ENCODE results near the gene IFNAR1.
"Not testable (repeated sequence)": the region's sequence is repeated elsewhere in the genome, so short reads cannot be mapped to it uniquely, and the experiment has no call there.

The IFNAR1 gene

DNA sequence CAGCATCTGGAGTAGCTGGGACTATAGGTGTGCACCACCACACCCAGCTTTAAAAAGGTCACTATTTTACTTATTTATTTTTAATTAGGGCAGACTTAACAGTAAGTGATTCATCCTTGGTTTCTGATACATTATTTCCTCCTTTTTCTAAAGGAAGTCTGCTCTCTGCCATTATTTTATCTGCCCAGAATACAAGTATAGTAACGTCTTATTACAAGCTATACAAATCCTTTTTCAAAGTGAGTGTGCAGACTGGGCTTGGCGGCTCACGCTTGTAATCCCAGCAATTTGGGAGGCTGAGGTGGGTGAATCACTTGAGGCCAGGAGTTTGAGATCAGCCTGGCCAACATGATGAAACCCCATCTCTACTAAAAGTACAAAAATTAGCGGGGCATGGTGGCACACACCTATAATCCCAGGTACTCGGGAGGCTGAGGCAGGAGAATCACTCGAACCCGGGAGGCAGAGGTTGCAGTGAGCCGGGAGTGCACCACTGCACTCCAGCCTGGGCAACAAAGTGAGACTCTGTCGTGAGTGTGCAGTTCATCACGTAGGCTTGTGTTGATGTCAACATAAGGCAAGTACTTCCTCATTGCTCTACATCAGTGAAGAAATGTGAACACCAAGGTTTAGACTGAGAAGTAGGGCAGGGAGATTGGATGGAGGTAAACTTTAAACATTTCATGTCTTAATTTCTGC, 39.3 kb downstream of the IFNAR1 start:
- DNase-seq (ENCODE audit: low read depth, low spot score); H3K27me3 ChIP-seq (ENCODE audit: control insufficient read depth, insufficient read depth, low read length); H3K36me3 ChIP-seq (ENCODE audit: control insufficient read depth, insufficient read depth, low read length); H3K27ac ChIP-seq (ENCODE audit: low read length); H3K9me3 ChIP-seq (ENCODE audit: control insufficient read depth, insufficient read depth, low read length); H3K4me3 ChIP-seq (ENCODE audit: low read length); H3K4me1 ChIP-seq (ENCODE audit: control insufficient read depth, insufficient read depth, low read length): not testable (repeated sequence)
- no CpG with 5 or more reads among the region's 10 CpGs for WGBS (ENCODE audit: insufficient coverage, insufficient read length)

DNA sequence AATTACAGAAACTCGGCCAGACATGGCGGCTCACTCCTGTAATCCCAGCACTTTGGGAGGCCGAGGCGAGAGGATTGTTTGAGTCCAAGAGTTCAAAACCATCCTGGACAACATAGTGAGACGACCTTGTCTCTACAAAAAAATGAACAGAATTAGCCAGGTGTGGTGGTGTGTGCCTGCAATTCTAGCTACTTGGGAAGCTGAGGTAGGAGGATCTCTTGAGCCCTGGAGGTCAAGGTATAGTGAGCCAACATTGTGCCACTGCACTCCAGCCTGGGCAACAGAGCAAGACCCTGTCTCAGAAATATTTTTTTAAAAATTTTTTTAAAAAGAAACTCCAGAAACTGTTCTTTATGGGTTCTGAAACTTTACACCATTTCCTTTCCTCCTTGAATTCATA, 40.1 kb downstream of the IFNAR1 start:
- no peak overlapping the region for H3K27ac ChIP-seq (ENCODE audit: low read length)
- H3K4me1 ChIP-seq (ENCODE audit: control insufficient read depth, insufficient read depth, low read length) = peaks cover 2% of the 10 kb centered on the region; the same call in 1 of the 2 replicates
- 0 out of 2 replicates have a peak, but pooled peaks cover 3% of the 10 kb centered on the region for H3K36me3 ChIP-seq (ENCODE audit: control insufficient read depth, insufficient read depth, low read length)
- H3K27me3 ChIP-seq (ENCODE audit: control insufficient read depth, insufficient read depth, low read length) = no peaks in the 10 kb centered on the region
- H3K9me3 ChIP-seq (ENCODE audit: control insufficient read depth, insufficient read depth, low read length) = peaks cover 3% of the 10 kb centered on the region
- no peak for DNase-seq (ENCODE audit: low read depth, low spot score)
- no peak overlapping the region for H3K4me3 ChIP-seq (ENCODE audit: low read length)
- no CpG with 5 or more reads among the region's 5 CpGs for WGBS (ENCODE audit: insufficient coverage, insufficient read length)

DNA sequence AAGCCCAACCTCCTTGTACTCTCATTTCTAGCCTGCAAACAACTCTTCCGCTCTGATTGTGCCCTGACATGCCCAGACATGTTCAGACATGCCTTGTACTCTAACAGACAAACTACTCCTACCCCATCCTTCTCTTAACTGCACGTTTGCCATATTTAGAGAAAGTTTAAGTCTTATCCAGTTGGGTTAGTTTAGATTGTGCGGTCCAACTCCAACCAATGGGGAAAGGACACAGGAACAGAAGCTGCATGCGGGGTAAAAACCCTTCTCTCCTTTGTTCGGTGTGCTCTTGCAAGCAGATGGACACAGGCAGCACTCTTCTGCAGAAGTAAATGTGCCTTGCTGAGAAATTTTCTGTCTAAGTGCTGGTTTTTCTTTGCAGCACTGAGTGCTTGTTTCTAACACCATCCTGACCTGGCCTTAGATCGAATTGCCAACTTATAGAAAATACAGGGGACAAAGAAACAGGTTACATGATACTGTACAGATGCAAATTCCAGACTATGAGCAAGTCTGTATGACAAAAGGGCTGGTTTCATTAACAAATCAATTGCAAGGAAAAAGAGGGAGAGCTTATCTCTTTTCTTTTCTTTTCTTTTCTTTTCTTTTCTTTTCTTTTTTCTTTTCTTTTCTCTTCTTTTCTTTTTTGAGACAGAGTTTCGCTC, 42.7 kb downstream of the IFNAR1 start:
- Histone ChIP-seq H3K4me3 (ENCODE audit: low read length) (no peak overlapping the region), H3K27ac (ENCODE audit: low read length) (no peak overlapping the region), H3K36me3 (ENCODE audit: control insufficient read depth, insufficient read depth, low read length) (0 out of 2 replicates have a peak, but pooled peaks cover 3% of the 10 kb centered on the region), H3K4me1 (ENCODE audit: control insufficient read depth, insufficient read depth, low read length) (no peaks in the 10 kb centered on the region), H3K9me3 (ENCODE audit: control insufficient read depth, insufficient read depth, low read length) (peaks cover 3% of the 10 kb centered on the region), H3K27me3 (ENCODE audit: control insufficient read depth, insufficient read depth, low read length) (no peaks in the 10 kb centered on the region)
- no peak for DNase-seq (ENCODE audit: low read depth, low spot score)
- no CpG with 5 or more reads among the region's 7 CpGs for WGBS (ENCODE audit: insufficient coverage, insufficient read length)

- Histone ChIP-seq H3K27me3 (ENCODE audit: control insufficient read depth, insufficient read depth, low read length) (no peaks in the 10 kb centered on the region), H3K36me3 (ENCODE audit: control insufficient read depth, insufficient read depth, low read length) (0 out of 2 replicates have a peak, but pooled peaks cover 3% of the 10 kb centered on the region), H3K9me3 (ENCODE audit: control insufficient read depth, insufficient read depth, low read length) (peaks cover 3% of the 10 kb centered on the region), H3K4me1 (ENCODE audit: control insufficient read depth, insufficient read depth, low read length) (no peaks in the 10 kb centered on the region), H3K4me3 (ENCODE audit: low read length) (no peak overlapping the region), H3K27ac (ENCODE audit: low read length) (no peak overlapping the region)
- no peak for DNase-seq (ENCODE audit: low read depth, low spot score)
- no CpG with 5 or more reads among the region's 4 CpGs for WGBS (ENCODE audit: insufficient coverage, insufficient read length)
These were observed 43.4 kb downstream of the IFNAR1 start for GRCh38 chr21:33368124-33368523.

DNA sequence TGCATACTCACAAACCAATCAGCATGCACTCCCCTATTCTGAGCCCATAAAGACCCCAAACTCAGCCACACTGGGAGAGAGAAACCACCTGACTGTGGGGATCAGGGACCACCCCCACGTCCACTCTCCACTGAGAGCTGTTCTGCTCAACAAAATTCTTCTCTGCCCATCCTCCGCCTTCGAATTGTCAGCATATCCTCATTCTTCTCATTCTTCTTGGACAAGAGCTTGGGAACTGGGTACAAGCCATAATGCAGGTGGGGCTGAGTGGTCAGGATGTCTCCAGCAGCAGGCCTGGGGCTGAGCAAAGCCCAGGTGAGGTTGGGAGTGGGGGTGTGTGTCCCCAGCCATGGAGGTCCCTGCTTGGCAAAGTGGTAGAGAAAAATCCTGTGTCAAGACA, 43.8 kb downstream of the IFNAR1 start:
- H3K9me3 ChIP-seq (ENCODE audit: control insufficient read depth, insufficient read depth, low read length) = peaks cover 3% of the 10 kb centered on the region
- no peak overlapping the region for H3K27ac ChIP-seq (ENCODE audit: low read length)
- 0 out of 2 replicates have a peak, but pooled peaks cover 3% of the 10 kb centered on the region for H3K36me3 ChIP-seq (ENCODE audit: control insufficient read depth, insufficient read depth, low read length)
- H3K4me1 ChIP-seq (ENCODE audit: control insufficient read depth, insufficient read depth, low read length) = no peaks in the 10 kb centered on the region
- no peak for DNase-seq (ENCODE audit: low read depth, low spot score)
- no peak overlapping the region for H3K4me3 ChIP-seq (ENCODE audit: low read length)
- no peaks in the 10 kb centered on the region for H3K27me3 ChIP-seq (ENCODE audit: control insufficient read depth, insufficient read depth, low read length)
- WGBS (ENCODE audit: insufficient coverage, insufficient read length) = no CpG with 5 or more reads among the region's 3 CpGs

DNA sequence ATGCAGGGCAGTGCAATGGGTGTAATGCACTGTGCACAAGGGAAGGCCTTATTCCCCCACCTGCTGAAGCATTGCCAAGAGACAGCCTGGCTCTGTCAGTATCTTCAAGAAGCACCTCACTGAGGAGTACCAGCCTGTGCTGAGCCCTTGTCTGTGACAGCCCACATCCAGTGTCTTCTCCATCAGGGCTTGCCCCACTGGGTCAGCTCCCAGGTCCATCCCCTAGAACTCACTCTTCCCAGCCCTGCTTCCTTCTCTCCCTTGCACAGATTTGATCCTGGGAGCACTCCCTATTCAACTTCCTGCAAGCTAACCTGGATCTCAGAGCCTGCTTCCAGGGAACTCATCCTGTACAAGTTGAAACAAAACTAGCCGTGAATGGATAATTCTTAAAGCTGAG, 44.8 kb downstream of the IFNAR1 start:
- no peak overlapping the region for H3K27ac ChIP-seq (ENCODE audit: low read length)
- DNase-seq (ENCODE audit: low read depth, low spot score) = no peak
- H3K4me3 ChIP-seq (ENCODE audit: low read length) = no peak overlapping the region
- no peaks in the 10 kb centered on the region for H3K27me3 ChIP-seq (ENCODE audit: control insufficient read depth, insufficient read depth, low read length)
- H3K9me3 ChIP-seq (ENCODE audit: control insufficient read depth, insufficient read depth, low read length) = peaks cover 3% of the 10 kb centered on the region
- WGBS (ENCODE audit: insufficient coverage, insufficient read length) = no CpG with 5 or more reads among the region's 1 CpG
- no peaks in the 10 kb centered on the region for H3K4me1 ChIP-seq (ENCODE audit: control insufficient read depth, insufficient read depth, low read length)
- 0 out of 2 replicates have a peak, but pooled peaks cover 3% of the 10 kb centered on the region for H3K36me3 ChIP-seq (ENCODE audit: control insufficient read depth, insufficient read depth, low read length)

DNA sequence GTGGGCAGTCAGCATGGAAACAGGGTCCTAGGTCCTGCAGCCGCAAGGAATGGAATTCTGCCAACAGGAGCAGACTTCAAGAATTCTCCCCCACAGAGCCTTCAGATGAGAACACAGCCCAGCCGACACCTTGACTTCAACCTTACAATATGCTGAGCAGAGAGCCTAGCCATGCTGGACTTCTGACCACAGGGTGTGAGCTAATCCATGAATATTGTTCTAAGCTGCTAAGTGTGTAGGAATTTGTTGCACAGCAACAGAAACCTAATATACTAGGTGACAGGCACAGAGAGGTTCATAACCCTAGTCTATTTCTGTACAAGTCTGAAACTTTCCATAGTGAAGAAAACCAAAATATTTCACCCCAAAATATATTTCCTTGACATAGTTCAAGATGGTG, 45.5 kb downstream of the IFNAR1 start:
- no peak overlapping the region for H3K4me3 ChIP-seq (ENCODE audit: low read length)
- H3K27me3 ChIP-seq (ENCODE audit: control insufficient read depth, insufficient read depth, low read length) = no peaks in the 10 kb centered on the region
- H3K9me3 ChIP-seq (ENCODE audit: control insufficient read depth, insufficient read depth, low read length) = peaks cover 3% of the 10 kb centered on the region
- no peak overlapping the region for H3K27ac ChIP-seq (ENCODE audit: low read length)
- WGBS (ENCODE audit: insufficient coverage, insufficient read length) = no CpG with 5 or more reads among the region's 2 CpGs
- DNase-seq (ENCODE audit: low read depth, low spot score) = no peak
- H3K36me3 ChIP-seq (ENCODE audit: control insufficient read depth, insufficient read depth, low read length) = 0 out of 2 replicates have a peak, but pooled peaks cover 3% of the 10 kb centered on the region
- H3K4me1 ChIP-seq (ENCODE audit: control insufficient read depth, insufficient read depth, low read length) = no peaks in the 10 kb centered on the region

DNA sequence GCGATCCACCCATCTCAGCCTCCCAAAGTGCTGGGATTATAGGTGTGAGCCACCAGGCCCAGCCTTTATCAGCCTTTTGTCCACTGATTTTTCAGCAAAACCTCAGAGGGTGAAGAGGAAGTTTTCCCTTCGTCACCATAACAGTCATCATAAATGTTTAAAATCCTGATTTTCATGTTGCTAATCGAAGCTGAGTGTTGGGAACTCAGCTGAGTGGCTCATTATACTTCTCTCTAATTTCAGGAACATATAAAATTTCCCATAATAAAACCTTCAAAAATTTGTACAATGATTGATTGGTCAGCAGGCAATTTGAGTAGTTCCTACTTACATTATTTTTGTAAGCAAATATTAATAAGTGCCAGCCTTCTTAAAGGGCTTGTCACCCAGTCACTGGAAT, 46.6 kb downstream of the IFNAR1 start:
- Histone ChIP-seq H3K4me3 (ENCODE audit: low read length) (no peak overlapping the region), H3K36me3 (ENCODE audit: control insufficient read depth, insufficient read depth, low read length) (0 out of 2 replicates have a peak, but pooled peaks cover 3% of the 10 kb centered on the region), H3K27ac (ENCODE audit: low read length) (no peak overlapping the region), H3K27me3 (ENCODE audit: control insufficient read depth, insufficient read depth, low read length) (no peaks in the 10 kb centered on the region), H3K4me1 (ENCODE audit: control insufficient read depth, insufficient read depth, low read length) (no peaks in the 10 kb centered on the region), H3K9me3 (ENCODE audit: control insufficient read depth, insufficient read depth, low read length) (peaks cover 3% of the 10 kb centered on the region)
- WGBS (ENCODE audit: insufficient coverage, insufficient read length) = no CpG with 5 or more reads among the region's 3 CpGs
- no peak for DNase-seq (ENCODE audit: low read depth, low spot score)

GRCh38 chr21:33372582-33372981, 47.8 kb downstream of the IFNAR1 start:
- Histone ChIP-seq H3K27ac (ENCODE audit: low read length) (no peak overlapping the region), H3K36me3 (ENCODE audit: control insufficient read depth, insufficient read depth, low read length) (0 out of 2 replicates have a peak, but pooled peaks cover 3% of the 10 kb centered on the region), H3K4me1 (ENCODE audit: control insufficient read depth, insufficient read depth, low read length) (no peaks in the 10 kb centered on the region), H3K9me3 (ENCODE audit: control insufficient read depth, insufficient read depth, low read length) (peaks cover 3% of the 10 kb centered on the region), H3K27me3 (ENCODE audit: control insufficient read depth, insufficient read depth, low read length) (no peaks in the 10 kb centered on the region), H3K4me3 (ENCODE audit: low read length) (no peak overlapping the region)
- DNase-seq (ENCODE audit: low read depth, low spot score) = no peak
- WGBS (ENCODE audit: insufficient coverage, insufficient read length) = no CpG with 5 or more reads among the region's 12 CpGs

DNA sequence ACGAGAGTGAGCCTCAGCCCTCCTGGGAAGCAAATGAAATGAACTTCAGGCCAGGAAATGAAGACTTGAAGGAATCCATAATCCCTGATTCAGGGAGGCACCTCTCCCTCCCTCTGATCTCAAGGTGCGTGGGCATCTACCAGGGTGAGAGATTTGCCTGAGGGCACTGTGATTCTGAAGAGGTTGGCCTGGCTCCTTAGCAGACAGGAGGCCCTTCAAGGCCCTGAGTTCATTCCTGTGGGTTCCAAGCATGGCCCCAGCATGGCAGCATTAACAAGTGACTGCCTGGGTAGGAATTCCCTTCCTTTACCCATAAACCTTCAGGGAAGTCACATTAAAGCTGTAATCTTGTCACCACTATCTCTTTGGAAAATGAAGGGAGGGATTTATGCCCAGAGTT, 48.7 kb downstream of the IFNAR1 start:
- WGBS (ENCODE audit: insufficient coverage, insufficient read length) = no CpG with 5 or more reads among the region's 2 CpGs
- no peak overlapping the region for H3K4me3 ChIP-seq (ENCODE audit: low read length)
- no peaks in the 10 kb centered on the region for H3K36me3 ChIP-seq (ENCODE audit: control insufficient read depth, insufficient read depth, low read length)
- peaks cover 2% of the 10 kb centered on the region; the same call in 1 of the 2 replicates for H3K9me3 ChIP-seq (ENCODE audit: control insufficient read depth, insufficient read depth, low read length)
- no peak for DNase-seq (ENCODE audit: low read depth, low spot score)
- no peaks in the 10 kb centered on the region for H3K27me3 ChIP-seq (ENCODE audit: control insufficient read depth, insufficient read depth, low read length)
- no peaks in the 10 kb centered on the region for H3K4me1 ChIP-seq (ENCODE audit: control insufficient read depth, insufficient read depth, low read length)
- H3K27ac ChIP-seq (ENCODE audit: low read length) = no peak overlapping the region
